Occipital lobe (tissue), 2 donors: ENCODE results near the gene SULF2. TPM values are rescaled to one million over a fixed set of nuclear protein-coding genes. Genes with fewer than 3 reads are reported as not detected.

Source experiments
- DNase-seq: peaks from one replicate; lab custom pipeline; 2025; lab: John Stamatoyannopoulos, UW
- total RNA-seq: library from RNA; depleted of rRNA; stranded (reverse); fragments of >200 nt; gene quantifications from one replicate; pipeline ENCODE4 v1.2.3, GENCODE V29; 2014

SULF2 gene
- total RNA-seq, 1 donor from 2014 or later = 9.4 TPM

DNA sequence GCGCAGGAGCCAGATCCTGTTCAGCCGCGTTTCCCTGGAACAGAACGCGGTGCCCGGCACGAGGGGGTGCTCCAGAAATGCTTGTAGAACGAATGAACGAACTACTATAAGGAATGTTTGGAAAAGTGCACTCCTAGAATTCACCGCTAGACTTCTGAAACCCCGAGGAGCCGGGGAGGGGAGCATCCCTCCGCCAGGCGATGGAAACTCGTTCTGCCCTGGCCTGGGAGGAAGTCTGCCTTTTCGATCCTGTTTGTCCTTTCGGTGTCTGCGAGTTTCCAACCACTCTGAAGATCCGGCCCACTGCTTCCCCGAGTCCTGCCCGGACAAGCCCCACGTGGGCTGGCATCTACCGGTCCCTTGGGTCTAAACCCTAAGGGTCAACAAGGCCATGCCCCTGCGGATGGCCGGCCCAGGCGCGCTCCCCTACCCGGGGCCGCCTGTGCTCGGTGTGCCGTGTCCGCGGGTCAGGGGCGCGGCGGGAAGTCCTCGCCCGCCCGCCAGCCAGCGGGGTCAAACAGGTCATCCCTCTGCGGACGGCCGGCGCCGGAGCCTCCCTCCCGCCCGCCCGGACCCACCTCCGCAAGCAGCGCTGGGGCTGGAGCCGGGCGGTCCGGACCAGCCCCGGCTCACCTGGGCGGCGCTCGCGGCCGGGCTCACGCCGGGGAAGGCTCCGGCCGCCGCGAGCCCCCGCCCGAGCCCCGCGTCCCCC lies 526 bp downstream of the SULF2 start:
- DNase-seq = no peak

DNA sequence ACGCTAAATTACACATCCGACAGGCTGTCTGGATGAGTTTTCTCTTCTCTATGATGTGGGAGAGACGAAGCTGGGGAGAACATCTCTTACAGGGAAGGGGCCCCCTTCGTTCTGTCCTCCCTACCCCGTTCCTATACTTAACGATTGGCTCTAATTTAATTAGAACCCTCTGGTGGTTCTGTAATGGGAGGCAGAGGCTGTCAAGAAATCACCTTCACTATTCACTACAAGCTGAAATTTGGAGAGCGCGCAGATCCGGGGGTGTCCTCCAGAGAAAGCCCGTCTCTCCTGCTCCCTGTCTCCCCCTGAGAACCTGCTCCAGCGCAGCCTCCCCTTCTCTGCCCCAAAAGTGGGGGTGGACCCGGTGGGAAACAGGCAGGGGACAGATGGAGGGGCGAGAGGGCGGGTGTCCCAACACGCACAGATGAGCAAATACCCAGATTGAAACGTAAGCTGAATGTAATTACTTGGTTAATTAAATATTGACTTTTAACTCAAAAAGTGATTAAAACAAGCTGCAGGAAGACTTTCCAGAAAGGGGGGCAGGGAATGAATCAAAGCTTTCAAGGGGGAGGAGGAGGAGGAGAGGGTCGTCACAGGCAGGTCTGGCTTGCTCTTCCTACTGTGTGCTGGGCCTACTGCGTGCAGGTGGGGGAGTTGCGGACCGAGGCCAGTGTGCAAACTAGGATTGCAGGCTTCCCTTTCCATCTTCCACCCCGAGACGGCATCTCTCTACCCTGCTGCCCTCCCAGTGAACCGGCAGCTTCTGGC lies 1.3 kb downstream of the SULF2 start:
- DNase-seq = no peak

DNA sequence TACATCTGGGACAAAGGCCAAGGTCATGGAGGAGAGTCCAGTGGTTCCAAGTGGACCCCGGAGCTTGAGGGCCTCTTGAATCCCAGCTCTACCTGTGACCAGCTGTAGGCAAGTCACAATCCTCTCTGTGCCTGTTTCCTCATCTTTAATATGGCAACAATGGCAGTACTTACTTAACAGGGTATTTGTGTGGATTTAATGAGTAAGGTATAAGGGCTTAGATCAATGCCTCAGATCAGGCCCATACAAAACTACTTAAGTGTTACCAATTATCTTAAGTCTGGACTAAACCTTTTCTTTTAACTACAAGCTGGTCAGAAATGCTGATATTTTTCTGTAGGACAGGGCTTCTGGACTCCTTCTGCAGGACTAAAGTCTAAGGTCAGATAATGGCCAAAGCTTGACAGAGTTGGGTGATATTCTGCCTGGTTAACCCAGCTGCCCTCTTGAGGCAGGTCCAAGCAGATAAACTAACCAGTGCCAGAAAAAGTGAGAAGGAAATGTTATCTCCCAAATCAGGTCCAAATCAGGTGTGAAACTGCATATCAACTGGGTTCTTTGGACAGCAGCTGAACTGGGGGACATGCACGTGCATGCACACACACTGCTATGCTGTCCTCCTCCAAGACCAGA lies 2.2 kb downstream of the SULF2 start:
- no peak for DNase-seq

DNA sequence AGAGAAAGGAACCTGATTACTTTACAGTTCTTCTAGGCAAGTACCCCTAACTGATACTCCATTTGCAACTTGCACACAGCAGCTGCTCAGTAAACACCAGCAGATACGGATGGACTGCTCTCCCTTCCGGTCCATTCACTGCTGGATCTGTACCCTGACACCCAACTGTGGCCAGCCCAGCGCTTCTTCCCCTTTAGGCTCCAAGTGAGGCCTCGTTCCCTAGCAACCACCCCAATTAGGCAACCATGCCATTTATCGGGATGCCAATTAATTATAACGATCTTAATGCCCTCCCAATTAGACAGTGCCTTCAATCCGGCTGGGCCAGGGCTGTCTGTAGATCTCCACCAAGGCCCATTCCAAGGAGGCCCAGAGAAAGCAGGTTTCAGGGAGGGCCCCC lies 3.2 kb downstream of the SULF2 start:
- no peak for DNase-seq

DNA sequence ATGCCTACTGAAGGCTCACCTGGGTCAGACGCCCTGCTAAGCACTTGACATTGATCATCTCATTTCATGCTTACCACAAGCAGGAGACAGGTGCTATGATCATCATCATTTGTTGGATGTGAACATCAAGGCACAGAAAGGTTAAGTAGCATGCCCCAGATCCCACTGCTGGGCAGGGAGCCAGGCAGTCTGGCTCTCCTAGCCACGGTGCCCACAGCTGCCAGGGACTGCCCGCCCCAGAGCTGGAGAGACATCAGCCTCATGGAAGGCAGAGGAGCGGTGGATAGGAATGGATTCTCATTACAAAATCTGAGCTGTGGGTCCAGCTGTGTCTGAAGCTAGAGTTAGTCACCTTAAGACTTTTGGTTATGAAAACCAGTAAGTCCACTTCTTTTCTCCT lies 3.6 kb downstream of the SULF2 start:
- no peak for DNase-seq

DNA sequence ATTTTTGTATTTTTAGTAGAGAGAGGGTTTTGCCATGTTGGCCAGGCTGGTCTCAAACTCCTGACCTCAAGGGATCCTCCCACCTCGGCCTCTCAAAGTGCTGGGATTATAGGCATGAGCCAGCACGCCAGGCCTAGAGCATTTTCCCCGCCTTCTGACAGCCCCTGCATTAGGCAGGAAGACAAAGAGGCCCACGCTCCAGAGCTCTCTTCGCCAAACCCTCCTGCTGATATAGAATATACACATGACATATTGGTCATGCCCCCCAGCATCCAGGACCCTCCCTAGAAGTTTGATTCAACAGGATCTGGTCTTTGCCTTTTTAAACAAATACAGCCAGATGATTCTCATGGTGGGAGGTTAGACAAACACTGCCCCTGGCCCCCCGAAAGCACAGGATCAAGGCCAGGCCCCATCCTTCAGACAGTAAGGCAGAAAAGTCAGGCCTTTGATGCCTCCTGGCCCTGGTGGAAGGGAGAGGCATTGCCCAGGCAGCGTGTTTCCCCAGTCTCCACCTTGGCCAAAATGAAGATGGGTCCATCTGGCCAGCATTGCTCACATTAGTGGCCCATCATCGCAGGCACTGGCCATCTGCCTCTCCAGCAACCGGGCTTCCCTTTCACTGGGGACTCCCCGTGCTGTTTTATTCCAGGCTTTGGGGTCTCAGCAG lies 4.4 kb downstream of the SULF2 start:
- no peak for DNase-seq

DNA sequence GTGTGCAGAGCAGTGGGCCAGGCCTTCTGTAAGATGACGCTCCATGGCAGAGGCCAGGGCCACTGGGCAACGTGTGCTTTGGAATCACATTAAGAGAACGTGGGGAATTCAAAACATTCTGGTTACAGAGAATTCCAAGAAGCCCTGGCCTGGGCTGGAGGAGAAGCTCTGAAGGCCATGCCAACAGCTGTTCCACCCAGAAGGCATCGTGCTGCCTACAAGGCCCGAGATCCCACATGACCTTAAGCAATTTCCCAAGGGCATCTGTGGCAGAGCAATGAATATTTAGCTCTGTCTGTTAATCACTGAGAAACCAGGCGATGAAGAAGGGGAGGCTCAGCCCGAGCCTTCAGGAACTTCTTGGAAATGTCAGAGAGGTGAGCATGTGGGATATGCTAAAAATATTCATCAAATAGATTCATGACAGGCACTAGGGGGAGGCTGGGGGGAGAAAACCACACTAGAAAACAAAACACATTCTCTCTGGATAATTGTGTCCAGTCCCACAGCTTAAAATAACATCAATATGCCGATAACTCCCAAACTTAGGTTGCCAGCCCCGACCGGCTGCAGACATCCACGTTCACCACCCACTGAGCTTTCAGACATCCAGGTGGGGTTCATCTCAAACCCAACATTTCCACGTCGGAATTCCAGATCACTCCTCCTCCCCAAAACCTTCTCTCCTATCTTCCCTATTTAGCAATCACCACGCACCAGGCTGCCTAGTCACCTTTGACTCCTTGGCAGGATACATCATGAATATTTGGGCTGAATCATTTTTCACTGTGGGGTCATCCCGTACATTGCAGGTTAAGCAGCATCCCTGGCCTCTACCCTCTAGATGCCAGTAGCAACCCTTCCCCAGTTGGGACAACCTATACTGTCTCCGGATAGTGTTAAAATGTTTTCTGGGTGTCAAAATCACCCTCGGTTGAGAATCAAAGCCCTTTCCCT lies 6.6 kb downstream of the SULF2 start:
- no peak for DNase-seq

DNA sequence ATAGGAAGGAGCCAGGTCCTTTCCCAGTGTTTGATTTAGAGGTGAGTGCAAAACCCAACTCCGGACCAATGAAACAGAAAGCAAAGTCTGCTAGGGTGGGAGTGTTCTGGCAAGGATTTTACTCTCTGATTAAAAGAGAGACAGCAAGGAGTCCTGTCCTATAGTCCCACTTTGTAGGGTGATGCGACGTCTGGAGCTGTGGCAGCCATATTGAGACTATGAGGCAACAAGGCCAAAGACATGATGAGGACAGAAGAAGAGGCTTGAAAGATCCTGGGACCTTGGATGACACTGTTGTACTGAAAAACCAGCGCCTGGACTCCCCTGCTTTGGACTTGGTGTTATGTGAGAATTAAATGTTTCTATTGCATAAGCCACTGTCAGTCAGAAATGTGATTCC lies 8.1 kb downstream of the SULF2 start:
- DNase-seq = no peak

DNA sequence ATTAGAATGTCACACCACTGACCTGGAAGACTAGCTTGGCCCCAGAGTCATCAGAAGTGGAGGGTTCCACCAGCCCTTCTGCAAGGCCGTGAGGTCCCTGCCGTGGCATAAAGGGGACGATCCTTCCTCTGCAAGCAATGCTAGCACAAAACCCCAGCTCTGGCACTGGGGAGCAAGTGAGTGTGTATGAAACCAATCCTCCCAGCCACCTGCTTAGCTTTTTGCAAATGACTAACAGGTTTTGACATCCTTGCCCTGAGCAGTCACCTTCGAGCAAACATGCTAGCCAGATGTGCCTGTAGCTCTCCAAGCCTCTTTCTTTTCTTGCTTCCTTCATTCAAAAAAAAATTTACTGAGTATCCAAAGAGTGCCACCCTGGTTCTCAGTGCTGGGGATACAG lies 8.6 kb downstream of the SULF2 start:
- DNase-seq = no peak

DNA sequence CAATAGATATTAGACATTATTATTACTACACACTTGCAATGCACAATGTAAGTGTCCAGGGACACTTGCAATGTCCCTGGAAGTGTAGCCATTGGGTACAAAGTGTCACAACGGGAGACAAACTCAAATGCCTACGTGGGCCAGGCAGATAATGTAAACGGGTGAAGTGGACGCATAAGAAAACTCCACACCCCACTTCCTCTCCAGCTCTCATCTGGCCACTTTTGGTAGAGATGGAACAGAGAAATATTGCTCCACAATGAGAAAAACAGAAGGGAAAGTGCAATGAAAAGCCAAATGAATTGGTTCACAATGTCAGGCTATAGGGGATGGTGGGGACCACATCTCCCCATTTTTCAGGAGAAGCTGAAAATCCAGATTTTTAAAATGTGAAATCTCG lies 9.4 kb downstream of the SULF2 start:
- DNase-seq = no peak

DNA sequence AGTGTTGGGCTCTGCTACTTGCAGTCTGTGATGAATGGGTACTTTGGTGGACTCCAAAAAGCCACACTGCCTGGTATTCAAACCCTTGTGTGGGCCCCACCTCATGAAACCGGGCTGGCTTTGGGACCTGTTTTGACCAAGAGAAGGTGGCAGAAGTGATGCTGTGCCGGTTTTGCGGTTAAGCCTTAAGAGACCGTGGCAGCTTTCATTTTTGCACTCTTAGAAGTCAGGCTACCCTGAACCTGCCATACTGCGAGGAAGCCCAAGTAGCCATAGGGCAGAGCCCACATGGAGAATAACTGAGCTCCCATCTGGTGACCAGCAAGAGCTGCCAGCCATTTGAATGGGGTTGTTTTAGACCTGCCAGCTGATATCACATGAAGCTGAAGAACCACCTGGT lies 10.2 kb downstream of the SULF2 start:
- DNase-seq = no peak

DNA sequence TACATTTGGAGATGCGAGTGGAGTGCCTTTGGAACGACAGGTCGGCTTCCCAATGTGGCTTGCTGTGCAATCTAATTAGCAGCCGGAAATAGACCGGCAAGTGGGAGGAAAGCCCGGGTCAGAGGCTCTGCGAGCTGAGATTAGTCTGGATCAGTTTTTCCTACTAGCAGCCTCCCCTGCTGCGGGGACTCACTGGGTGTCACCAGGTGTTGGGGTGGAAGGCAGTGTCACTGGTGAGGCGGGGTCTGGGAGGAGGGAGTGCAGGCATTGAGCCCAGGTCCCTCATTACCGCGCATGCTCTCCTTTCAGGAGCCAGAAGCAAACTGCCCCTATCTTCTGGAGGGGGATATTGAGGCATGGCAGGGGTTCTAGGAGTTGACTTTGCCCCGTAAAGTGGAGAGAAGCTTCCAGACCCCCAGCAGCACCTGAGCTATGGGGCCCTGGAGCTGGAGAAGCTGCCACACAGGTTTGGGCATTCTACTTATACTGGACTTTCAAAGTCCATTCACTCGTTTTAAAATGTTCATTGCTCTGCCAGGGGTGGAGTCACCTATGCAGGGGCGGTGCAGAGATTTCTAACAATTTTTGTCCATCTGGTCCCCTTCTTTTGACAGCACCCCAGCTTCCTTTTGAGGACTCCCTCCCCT lies 11.0 kb downstream of the SULF2 start:
- no peak for DNase-seq

DNA sequence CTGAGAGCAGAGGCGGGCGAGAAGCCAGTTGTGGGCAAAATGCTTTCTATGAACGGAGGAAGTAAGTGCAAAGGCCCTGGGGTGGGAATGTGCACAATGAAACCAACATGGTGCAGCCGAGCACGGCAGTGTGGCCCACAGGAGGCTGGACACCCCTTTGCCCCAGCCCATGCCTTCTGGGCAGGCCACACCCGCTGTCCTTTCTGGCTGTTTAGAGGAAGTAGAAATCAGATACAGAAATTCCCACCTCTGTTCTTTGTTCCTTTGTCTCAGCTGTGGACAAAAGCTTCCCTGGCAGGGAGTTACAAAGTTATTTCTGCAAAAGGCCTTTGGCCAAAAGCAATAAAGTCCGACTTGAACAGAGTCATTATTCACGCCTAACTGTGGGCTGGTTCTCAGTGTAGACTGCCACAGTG lies 11.9 kb downstream of the SULF2 start:
- no peak for DNase-seq

DNA sequence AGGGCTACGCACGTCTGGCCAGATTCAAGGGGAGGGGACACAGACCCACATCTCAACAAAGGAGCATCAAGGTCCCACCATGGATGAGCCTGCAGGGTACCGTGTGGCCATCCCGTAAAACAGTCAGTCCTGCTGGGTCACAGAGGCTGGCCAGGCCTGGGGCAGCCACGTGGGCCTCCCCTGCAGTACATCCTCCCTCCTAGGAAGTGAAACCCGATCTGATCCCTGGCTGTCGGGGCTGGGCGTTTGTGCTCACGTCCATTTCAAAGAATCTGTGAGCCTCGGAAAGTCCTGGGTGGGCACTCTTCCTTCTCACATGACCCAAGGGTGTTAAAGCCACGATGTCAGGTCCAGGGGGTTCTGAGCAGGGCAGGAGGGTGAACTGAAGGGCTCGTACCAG lies 14.3 kb downstream of the SULF2 start:
- DNase-seq = no peak

DNA sequence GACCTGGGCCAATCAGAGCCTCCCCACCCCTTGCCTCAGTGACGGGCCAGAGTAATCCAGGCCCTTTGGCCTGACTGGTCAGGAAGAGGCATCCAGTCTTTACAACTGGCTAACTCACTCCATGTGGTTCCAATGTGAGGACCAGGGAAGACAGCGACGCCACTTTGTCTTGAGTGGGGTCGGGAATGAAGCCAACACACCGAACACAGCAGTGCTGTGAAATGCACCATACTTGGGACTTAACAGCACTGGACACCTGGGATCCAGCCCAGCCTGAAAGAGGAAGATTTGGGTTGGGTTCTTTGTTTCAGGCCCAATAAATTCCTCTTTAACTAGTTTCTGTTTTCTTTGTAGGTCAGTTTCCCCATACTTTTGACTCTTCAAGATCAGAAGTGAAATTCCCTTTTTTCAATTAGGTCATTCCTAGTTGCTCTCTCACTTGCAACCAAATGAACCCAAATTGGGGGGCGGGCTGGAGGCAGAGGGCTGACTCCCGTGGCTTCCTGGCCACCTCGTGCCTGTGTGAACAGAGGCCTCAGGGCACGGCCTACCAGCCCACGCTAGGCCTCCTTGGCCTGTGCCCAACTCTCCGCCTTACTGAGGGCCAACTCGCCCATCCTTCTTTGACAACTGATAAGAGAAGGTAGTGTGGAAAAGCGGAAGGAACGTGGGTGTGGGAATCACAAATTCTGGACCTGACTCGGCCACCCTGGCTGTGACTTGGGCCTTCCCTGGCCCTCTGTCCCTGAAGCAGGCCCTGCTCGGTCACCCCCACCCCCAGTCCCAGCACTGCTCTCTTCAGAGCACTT lies 17.1 kb downstream of the SULF2 start:
- DNase-seq = no peak

DNA sequence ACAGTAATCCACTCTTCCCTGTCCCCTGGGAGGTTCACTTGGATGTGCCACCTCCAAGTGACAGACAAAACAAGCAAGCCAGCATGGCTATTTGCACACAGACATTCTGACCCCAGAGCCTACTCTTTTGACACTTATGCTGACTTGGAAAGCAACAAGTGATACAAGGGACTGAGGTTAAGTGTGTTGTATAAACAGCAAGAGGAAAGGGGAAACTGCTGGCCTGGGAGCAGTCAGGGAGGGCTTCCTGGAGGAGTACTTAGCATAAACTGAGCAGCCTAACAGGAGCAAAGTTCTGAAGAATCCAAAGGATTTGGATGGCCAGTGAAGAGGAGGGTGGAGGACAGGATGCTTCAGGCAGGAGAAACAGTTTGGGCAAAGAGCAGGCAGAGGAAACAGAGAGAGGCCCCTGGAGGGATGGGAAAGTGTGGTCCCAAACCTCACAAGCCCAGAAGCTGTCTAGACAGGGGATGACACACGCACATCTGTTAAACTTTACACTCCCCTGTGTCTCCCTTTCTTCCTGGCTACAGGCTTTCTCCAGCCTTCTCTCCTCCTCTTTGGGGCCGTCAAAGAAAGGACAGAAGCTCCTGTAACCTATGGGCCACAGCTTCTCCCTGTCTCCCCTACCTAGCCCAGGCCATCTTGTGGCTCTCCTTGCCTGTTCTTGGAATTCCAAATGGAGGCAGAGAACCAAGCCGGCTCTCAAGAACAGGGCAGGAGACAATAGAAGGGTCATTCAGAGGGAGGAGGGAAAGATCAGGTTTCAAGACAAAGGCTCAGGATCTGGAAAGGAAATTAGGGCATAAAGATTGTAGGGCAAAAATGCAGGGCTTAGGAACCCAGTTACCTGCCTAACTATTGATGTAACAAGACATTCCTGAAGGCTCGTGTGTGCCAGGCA lies 19.3 kb downstream of the SULF2 start:
- no peak for DNase-seq

DNA sequence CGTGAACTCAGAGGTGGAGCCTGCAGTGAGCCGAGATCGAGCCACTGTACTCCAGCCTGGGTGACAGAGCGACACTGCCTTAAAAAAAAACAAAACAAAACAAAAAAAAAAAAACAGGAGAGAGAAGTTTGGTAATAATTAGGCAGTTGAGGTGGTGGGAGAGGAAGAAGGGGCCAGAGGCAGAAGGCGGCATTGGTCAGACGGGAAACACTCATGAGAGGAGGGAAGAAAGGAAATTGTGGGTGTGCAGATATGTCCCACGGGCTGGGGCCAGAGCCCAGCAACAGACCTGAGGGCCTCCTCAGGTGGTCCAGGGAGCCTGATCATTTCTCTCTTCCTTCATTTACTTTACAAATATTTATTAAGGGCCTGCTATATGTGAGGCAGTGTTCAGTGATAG lies 20.0 kb downstream of the SULF2 start:
- no peak for DNase-seq

DNA sequence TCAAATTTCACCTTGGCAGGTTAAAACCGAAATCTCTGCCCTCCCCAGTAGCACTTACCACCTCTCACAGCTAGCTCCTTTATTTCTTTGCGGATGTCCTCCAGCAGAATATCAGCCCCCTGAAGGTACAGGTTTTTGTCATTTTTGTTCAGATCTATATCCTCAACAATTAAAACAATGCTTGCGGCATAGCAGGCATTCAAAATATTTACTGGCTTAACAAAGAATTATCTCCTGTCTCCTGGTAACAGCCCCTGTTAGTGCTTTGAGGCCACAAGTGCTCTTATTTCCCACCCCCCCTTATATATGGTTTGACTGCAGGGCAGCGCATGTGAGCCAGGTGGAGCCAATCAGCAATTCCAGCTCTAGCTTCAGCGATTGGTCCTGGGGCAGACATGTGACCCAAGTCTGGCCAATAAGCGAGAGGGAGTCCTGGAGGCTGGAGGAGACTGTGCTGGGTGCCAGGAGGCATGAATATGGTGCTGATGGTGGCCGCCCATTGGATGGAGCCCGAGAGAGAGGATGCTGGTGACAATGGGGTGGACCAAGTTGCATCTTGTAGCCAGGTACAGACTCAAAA lies 21.0 kb downstream of the SULF2 start:
- no peak for DNase-seq
